DMS114 treated with DMSO at 0.1 percent for 48 hours (cell line): ENCODE data around the gene STH.

Experiments used
- DNase-seq: peaks from one replicate; lab custom pipeline; 2025; ENCODE audit not compliant: unreplicated experiment; lab: John Stamatoyannopoulos, UW

The STH gene

DNA sequence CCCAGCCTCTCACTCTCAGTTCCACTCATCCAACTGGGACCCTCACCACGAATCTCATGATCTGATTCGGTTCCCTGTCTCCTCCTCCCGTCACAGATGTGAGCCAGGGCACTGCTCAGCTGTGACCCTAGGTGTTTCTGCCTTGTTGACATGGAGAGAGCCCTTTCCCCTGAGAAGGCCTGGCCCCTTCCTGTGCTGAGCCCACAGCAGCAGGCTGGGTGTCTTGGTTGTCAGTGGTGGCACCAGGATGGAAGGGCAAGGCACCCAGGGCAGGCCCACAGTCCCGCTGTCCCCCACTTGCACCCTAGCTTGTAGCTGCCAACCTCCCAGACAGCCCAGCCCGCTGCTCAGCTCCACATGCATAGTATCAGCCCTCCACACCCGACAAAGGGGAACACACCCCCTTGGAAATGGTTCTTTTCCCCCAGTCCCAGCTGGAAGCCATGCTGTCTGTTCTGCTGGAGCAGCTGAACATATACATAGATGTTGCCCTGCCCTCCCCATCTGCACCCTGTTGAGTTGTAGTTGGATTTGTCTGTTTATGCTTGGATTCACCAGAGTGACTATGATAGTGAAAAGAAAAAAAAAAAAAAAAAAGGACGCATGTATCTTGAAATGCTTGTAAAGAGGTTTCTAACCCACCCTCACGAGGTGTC is 26.6 kb downstream of the STH start:
- no peak for DNase-seq

DNA sequence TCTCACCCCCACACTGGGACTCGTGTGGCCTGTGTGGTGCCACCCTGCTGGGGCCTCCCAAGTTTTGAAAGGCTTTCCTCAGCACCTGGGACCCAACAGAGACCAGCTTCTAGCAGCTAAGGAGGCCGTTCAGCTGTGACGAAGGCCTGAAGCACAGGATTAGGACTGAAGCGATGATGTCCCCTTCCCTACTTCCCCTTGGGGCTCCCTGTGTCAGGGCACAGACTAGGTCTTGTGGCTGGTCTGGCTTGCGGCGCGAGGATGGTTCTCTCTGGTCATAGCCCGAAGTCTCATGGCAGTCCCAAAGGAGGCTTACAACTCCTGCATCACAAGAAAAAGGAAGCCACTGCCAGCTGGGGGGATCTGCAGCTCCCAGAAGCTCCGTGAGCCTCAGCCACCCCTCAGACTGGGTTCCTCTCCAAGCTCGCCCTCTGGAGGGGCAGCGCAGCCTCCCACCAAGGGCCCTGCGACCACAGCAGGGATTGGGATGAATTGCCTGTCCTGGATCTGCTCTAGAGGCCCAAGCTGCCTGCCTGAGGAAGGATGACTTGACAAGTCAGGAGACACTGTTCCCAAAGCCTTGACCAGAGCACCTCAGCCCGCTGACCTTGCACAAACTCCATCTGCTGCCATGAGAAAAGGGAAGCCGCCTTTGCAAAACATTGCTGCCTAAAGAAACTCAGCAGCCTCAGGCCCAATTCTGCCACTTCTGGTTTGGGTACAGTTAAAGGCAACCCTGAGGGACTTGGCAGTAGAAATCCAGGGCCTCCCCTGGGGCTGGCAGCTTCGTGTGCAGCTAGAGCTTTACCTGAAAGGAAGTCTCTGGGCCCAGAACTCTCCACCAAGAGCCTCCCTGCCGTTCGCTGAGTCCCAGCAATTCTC is 27.4 kb downstream of the STH start:
- DNase-seq = no peak

DNA sequence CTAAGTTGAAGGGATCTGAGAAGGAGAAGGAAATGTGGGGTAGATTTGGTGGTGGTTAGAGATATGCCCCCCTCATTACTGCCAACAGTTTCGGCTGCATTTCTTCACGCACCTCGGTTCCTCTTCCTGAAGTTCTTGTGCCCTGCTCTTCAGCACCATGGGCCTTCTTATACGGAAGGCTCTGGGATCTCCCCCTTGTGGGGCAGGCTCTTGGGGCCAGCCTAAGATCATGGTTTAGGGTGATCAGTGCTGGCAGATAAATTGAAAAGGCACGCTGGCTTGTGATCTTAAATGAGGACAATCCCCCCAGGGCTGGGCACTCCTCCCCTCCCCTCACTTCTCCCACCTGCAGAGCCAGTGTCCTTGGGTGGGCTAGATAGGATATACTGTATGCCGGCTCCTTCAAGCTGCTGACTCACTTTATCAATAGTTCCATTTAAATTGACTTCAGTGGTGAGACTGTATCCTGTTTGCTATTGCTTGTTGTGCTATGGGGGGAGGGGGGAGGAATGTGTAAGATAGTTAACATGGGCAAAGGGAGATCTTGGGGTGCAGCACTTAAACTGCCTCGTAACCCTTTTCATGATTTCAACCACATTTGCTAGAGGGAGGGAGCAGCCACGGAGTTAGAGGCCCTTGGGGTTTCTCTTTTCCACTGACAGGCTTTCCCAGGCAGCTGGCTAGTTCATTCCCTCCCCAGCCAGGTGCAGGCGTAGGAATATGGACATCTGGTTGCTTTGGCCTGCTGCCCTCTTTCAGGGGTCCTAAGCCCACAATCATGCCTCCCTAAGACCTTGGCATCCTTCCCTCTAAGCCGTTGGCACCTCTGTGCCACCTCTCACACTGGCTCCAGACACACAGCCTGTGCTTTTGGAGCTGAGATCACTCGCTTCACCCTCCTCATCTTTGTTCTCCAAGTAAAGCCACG is 28.3 kb downstream of the STH start:
- no peak for DNase-seq

DNA sequence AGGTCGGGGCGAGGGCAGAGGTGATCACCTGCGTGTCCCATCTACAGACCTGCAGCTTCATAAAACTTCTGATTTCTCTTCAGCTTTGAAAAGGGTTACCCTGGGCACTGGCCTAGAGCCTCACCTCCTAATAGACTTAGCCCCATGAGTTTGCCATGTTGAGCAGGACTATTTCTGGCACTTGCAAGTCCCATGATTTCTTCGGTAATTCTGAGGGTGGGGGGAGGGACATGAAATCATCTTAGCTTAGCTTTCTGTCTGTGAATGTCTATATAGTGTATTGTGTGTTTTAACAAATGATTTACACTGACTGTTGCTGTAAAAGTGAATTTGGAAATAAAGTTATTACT is 28.9 kb downstream of the STH start:
- no peak for DNase-seq

DNA sequence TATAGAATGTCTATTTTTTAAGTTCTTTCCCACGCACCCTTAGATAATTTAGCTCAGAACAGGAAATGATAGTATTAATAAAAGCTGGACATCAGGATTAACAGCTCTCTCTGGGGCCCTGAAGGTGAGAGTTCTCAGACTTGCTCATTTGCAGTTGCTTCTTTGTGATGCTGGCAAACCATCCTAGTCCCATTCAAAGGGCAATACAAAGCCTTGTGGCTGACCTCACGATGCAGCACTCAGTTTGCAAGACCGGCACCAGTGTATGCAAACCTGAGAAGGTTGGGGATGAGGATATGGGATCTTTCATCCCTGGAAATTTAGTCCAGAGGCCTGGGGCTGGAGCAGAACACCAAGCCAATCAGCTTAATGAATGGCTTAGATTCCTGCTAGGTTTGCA is 29.3 kb downstream of the STH start:
- no peak for DNase-seq

DNA sequence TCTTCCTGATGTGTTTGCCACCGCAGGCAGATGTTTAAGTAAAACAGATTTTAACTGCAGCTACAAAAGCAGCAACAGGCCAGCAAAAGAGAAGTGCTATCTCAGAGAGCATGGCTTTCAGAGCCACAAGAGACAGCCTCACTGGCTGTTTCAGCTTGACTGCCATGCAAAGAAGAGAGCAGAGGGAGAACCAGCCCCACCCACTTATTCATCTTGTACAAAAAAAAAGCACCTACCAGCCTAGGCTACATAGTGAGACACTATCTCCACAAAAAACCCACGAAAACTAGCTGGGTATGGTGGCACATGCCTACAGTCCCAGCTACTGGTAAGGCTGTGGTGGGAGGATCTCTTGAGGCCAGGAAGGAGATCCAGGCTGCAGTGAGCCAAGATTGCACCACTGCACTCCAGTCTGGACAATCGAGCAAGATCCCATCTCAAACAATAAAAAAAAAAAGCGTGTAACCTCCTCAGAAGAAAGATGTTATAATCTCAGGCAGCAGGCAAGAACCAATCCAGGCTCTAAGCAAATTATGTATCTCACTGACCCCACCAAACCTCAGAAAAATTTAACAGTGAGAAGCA is 30.0 kb downstream of the STH start:
- no peak for DNase-seq

DNA sequence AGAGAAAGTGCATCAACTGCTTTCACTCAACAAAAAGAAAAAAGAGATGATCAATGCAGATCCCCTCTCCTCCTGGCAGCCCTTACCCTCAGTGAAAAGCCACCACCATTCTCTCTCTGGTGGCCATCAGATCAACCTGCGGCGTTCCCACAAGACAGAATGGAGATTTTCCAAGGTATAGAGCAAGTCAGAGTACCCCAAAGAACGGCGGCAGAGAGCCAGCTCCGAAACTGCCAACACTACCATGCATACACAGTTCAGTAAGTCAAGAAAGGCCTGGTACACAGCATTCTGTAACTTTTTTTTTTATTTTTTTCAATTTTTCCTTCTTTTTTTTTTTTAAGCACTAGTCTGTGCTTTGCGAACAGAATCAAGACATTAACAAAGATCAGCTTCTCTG is 30.6 kb downstream of the STH start:
- no peak for DNase-seq

DNA sequence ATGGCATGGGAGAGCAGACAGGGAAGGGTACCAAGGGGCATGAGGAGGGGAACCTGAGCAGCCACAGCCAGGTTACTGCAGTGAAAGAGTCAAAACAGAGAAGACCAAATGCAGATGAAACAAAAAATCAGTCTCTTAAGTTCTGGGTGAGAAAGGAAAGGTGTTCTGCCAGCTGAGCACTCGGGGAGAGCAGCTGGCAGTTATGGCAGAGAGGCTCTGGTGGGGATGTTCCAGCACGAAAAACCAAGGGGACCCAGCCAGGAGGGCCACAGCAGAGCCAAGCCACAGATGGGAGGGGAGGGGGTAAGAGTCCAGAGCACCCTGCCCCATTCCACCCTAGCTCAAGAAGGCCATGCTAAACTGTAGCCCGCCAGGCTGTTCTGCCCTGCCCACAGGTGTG is 31.7 kb downstream of the STH start:
- no peak for DNase-seq

DNA sequence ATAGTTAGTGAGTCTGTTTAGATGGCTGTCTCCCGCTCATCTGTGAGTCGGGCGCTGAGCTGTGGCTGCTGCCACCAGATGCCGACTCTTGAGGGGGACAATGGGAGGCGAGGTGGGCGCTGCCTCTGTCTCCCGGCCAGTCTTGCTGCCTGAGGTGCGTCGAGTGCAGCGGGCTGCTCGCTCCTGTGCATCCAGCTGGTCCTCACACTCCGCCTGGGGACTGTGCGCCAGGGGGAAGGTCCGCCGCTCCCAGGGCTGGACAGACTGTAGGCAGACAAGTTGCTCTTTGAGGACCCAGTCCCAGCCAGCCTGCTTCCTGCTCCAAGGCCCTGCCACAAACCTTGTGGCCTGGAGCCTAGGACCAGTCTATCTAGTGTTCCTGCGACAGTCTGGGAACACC is 32.4 kb downstream of the STH start:
- no peak for DNase-seq

DNA sequence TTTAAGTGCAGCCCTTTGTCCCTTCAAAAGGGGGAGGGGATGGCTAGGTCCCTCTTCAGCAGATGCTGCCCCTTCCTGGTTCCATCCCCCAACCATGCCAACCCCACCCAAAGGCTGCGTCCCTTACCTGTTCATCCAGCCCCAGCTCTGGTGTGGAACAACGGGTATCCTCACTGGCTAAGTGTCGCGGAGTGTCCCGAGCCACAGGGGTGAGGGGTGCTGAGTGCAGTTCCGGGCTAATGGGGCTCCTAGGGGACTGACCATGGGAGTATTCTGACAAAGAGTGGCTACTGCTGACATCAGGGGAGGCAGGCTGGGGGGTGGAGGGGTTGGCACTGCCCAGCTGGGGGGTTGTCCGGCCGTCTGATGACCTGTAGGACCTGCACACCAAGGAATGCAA is 32.9 kb downstream of the STH start:
- no peak for DNase-seq

DNA sequence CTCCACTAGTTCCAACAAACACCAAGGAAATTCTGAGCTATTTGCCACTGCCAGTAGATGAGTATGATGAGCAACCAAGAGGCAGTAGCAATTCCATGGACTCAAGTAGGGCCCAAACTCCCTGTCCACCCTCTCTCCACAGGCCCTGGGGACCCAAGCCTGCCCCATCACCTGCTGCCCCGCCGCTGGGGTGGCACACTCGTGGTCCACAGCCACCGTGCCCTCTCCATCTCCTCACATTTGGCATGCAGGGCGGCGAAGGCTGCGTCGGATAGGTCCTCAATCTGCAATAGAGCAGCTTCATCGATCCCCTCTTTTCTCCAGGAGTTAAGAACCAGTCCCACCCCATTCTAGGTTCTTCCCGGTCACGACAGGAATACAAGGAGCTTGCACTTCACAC is 33.9 kb downstream of the STH start:
- no peak for DNase-seq

DNA sequence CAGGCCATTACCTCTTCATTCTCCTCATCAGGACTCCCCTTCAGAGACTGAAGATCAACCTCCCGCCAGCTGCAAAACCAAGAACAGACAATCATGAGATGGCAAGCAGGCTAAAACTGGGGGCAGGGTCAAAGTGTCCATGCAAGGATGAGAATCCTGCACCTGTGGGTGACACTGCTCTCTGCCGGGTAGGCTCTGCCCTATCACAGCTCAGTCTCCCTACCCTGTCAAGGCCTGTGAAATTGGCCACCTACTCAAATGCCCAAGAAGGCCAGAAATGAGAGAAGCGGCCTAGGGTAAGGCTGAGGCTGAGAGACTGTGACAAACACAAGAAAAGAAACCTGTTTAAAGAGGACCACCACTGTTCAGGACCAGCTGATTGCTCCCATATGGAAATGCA is 34.3 kb downstream of the STH start:
- no peak for DNase-seq

DNA sequence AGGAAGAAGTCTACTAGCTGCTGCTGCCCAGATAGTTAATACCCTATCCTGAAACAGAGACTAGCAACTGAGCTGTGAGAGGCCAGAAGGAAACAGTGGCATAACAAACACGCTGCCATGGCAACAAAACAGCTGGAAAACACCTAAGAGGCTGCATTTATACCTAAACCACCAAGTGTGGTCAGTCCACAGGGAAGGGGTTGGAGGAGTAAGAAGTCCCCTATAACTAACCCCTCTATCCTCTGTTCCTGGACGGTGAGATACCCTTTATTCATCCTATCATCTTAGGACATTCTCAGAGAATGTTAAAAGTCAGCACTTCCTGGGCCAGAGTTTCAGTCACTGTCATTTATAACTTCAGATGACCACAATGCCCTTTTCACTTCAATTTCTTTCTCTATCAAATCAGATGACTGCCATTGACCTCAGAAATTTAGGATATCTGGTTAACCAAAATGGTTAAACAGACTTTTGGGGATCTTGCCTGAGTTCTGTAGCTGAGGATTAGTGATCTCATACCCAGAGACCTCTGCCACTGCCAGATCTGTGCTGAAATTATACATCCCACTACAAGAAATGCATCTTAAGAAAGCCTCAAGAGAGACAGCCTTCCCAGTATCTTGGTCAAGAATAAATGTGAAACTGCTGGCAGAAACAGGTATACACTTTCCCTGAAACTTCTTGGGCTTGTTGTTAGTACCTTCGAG is 36.2 kb downstream of the STH start:
- no peak for DNase-seq

DNA sequence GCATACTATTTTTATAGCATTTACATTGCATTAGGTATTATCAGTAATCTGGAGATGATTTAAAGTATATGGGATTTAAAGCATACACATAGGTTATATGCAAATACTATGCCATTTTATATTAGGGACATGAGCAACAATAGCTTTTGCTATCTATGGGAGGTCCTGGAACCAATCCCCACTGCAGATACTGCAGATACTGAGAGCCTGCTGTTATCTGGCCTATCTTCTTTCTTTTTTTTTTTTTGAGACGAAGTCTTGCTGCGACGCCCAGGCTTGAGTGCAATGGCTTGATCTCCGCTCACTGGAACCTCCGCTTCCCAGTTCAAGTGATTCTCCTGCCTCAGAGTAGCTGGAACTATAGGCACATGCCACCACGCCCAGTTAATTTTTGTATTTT is 37.4 kb downstream of the STH start:
- DNase-seq = no peak

DNA sequence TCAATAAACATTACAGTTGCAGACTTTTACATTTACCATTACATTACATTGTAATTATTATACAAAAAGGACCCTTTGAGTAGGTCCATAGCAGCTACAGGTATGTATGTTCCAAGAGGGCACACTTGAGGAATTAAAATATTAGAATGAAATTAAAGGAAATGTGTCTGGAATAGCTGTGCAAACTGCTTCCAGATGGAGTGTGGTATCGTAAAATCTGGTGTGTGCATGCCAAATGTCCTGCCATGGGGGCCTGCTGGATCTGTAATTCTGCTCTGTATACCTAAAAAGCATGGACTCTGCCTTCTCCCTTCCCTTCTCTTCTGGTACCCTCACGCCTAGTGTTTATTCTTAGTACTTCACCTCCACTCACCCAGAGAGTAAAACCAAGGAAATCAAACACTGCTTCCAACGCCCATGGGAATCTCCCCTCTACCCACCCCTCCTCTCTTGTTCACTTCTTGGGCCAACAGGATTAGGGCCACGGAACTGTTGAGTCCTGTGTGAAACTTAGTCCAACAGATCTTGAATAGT is 38.7 kb downstream of the STH start:
- DNase-seq = no peak

DNA sequence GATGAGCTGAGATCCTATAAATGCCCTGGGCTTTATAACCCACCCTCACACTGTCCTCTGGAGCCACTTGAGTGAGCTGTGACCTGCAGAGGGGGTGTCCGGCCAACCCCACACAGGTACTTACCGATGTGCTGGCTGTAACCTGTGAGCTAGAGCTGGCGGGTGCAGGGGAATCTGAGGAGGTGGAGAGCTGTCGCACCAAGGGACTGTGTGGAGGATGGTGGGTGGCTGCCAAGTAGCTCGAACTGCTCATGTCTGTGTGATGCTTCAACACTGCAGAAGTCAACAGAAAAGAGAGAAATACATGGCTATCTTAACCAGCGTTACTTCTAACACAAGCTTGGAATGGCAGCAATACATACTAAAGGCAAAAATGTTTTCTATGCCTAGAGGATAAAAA is 39.4 kb downstream of the STH start:
- DNase-seq = no peak

DNA sequence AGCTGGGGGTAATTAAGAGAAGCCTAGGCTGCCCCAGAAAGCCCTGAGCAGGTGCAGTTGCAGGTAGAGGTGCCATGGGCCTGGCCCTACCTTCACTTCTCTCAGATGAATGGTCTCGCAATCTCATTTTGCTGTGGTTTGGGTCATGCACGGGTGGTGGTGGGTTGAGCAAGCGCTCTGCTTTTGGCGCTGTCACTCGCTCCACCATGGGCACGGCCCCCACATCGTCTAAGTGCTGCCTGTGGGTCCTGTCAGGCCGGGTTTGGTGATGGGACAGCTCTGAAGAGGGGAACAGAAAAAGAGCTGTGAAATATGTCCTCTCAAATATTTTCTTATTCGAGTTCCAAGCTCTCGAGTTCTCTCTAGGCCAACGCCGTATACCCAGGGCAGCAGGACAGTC is 39.9 kb downstream of the STH start:
- no peak for DNase-seq

DNA sequence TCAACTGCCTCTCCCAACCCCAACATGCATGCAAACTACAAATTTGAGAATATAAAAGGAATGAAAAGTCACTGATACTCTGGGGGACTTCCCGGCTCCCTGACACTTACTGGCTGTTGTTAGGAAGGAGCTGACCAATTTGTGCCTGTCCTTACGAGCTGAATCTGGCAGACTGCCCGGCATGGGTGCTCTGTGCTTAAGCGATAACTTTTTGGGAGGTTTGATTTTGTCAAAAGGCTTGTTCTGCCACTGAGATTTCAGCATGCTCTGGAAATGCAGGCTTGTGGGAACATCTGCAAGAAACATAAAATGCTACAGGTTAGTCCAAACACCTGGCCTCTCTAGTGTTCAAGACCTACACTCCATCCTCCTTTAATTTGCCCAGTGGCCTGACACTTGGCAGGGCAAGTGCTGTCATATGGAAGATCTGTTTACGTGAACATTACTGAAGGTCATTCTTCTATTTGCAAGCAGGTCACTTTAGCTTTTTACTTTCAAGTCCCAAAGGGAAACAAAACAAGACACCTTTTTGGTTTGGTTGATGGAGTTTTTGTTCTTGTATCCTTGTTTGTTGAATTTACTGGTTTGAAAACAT is 40.6 kb downstream of the STH start:
- no peak for DNase-seq

DNA sequence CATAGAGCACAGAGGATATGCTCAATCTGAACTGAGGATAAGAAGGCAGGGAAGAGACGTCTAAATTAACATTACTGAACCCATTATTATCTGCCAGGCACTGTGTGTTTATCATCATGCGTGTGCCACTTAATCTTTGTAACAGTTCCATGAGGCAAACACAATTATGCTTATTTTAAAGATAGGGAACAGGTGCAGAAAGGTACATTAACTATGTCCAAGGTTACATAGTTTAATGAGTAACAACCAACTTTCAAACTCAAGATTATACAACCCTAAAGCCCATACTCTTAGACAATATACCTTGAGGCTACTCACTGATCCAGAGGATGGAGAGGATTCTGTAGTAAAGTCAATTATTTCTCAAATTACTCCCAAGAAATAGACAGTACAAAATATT is 43.2 kb downstream of the STH start:
- no peak for DNase-seq

DNA sequence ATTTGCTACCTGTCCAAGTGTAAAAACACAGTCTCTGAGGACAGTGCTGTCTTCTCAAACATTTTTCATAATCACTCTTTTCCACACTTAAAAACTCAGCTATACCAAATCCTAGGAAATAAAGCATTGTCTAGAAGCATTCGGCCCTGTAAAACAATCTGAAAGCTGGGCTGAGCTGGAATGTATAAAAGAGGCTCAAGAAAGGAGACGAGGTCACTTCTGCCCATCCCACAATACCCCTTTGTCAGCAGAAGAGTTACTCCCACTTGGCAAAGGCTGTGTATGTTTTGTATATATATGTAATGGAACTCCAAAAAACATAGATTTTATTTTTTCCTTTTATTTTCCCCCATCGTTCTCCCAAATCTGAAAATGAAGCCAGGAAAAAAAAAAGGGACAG is 43.9 kb downstream of the STH start:
- no peak for DNase-seq
